HG03280 (cell line): Measurements from ENCODE around the gene MRTFA.
A peak's percentile ranks its signal among the peaks of the same experiment; 100 is the strongest.
"Not testable (repeated sequence)": the region's sequence is repeated elsewhere in the genome, so short reads cannot be mapped to it uniquely, and the experiment has no call there.

ENCODE experiments used
- ATAC-seq: cut with Tn5 transposase; IDR thresholded peaks from one replicate; pipeline ENCODE4 v1.9.1; 2021; ENCODE audit warnings: mild to moderate bottlenecking, moderate library complexity; ENCODE audit not compliant: unreplicated experiment

Gene MRTFA

GRCh38 chr22:40526960-40527359 is 109.6 kb downstream of the MRTFA start:
- no peak for ATAC-seq

- ATAC-seq: no peak
Observed at GRCh38 chr22:40525250-40525884, 111.2 kb downstream of the MRTFA start.

DNA sequence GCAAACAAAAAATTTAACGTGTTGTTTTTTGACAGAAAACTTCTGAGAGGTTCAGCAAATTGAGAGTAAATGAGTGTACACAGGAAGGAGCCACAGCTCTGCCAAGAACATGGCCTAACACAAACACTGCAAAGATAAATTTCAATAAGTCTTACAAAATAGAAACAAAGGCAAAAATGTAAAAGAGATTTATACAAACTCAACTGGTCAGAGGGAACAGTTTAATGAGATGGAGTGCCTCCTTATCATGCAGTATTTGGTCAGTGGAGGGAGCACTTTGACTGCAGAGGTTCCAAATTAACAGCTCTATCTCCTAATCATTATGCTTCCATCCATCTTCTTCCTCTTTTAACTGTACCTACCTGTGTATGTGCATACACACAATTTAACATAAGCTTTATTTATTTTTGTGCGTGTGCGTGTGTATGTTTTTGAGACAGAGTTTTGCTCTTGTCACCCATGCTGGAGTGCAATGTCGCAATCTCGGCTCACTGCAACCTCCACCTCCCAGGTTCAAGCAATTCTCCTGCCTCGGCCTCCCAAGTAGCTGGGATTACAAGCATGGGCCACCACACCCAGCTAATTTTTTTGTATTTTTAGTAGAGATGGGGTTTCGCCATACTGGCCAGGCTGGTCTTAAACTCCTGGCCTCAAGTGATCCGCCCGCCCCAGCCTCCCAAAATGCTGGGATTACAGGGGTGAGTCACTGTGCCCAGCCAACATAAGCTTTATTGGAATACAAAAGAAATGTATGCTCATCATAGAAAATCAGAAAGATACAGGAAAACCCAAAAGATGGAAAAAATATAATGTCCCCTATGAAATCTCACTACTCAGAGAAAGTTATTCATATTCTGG is 111.9 kb downstream of the MRTFA start:
- no peak for ATAC-seq

GRCh38 chr22:40522141-40522540 is 114.4 kb downstream of the MRTFA start:
- no peak for ATAC-seq

GRCh38 chr22:40521046-40521445 is 115.5 kb downstream of the MRTFA start:
- no peak for ATAC-seq

DNA sequence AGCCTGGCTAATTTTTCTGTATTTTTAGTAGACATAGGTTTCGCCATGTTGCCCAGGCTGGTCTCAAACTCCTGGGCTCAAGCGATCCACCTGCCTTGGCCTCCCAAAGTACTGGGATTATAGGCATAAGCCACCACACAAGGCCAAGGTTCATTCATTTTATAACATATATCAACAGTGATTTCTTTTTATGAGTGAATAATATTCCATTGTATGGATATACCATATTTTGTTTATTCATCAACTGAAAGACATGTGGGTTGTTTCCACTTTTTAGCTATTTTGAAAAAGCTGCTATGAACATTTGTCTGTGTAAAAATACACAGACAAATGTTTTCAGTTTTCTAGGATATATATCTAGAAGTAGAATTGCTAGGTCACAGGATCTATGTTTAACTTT is 116.0 kb downstream of the MRTFA start:
- no peak for ATAC-seq

GRCh38 chr22:40519948-40520331 is 116.6 kb downstream of the MRTFA start:
- no peak for ATAC-seq

- peak; percentile 66 for ATAC-seq
Observed at GRCh38 chr22:40519284-40519947, 117.1 kb downstream of the MRTFA start.

DNA sequence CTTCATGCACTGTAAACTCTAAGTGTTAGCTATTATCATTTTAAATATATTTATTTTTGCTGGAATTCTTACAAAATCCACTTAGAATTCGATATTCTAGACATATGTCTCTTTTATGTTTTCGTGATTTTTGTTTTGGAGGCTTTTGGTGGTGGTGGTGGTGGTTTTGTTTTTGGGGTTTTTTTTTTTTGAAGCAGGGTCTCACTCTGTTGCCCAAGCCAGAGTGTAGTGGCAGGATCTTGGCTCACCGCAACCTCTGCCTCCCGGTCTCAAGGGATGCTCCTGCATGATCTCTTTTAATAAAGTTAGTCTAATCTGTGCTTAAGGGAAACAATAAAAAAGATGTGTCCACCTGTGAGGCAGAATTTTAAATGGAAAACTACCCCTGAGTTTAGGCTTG is 117.7 kb downstream of the MRTFA start:
- no peak for ATAC-seq

GRCh38 chr22:40517631-40518030 is 118.9 kb downstream of the MRTFA start:
- ATAC-seq: no peak

DNA sequence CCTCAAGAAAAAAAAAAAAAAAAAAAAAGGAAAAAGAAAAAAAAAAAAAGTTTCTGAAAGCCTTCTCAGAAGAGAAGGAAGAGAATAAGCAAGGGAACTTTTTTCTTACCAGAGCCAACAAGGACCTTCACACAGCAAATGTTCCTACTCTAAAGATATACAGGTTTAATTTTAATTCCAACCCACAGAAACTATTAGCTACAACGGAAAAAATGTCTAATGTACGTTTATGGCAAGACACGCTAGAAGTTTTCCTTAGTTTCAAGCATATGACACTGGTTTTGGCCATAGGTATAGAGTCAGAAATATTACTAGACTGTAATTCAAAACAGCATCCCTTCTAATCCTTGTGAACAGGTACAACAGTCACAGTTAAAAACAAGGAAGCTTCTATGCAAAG is 120.1 kb downstream of the MRTFA start:
- no peak for ATAC-seq

DNA sequence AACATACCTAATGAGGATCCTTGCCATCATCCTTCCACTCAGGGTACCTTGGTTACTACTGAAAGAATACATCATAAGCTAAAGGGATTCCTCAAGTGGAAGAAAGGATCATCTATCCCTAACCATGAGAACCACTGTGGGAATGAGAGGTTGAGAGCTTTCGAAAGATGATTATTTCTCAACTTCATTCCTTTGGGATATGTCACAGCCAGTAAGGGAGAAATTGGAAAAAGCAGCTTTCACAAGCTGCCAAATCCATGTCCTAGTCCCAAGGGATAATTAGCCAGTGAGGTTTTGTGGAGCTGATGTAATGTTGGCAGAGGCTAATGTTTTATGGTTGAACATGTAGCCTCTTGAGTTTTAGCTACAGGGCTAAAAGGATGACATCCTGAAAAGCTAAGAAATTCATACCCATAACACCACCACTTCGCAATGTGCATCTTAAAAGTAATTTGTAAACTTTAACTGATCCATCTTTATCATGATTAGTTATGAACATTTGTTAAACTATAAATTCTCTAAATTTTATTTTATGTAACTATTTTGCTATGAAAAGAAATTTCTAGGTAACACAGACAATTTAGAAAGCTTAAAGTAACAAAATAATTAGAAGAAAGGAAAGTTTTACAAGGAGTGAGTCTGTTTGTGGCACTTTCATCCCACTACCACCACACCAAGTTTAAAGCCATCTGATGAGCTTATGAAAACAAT is 123.9 kb downstream of the MRTFA start:
- ATAC-seq: no peak

DNA sequence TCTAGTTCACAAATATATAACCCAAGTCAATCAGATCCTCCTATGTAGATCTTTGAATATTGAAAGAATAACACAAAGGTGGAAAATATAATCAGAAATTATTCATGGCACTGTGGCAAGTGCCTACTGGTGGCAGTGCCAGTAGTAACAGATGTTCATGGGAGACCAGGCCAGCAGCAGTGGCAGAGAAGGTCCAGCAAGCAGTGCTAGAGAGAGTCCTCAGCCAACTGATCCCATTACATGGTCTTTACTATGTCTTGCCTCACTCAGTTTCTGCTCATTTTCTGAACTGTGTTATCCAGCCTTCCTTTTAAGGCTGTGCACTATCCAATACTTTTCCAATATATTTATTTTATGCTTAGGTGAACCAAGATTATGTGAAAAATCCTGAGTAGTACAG is 124.9 kb downstream of the MRTFA start:
- no peak for ATAC-seq

GRCh38 chr22:40510631-40511364 is 125.7 kb downstream of the MRTFA start:
- ATAC-seq: no peak

DNA sequence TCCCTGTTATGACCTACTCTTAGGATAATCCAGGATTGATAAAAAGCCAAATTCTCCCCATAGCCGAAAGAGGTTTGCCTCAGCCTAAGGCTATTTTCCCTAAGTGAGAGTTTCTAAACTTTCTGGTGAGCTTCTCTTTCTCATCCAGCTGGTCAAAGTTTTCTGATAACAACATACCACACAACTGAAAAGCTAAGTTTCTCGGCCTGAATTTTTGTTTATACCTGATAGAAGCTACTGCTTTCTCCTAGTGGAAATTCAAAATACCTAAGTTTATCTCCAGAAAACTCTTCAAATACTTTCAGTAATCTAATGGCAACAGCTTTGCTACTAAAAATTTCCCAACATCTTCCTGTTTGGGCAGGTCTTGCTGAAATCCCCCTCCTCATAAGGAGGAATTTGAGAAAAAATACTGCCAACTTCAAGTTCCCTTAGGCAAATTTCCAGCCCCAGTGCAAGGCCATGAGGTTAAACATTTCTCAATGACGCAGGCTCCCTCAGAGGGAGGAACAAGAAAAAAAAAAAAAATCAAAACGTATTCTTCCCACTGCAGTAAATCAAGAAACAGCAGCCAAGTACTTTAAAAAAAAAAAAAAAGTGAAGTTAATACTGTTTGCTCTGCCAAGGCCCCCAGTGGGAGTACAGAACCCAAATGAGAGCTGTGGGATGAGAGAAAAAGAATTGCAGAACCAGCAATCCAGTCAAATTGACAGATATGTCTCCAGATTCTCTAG is 127.0 kb downstream of the MRTFA start:
- ATAC-seq: no peak

DNA sequence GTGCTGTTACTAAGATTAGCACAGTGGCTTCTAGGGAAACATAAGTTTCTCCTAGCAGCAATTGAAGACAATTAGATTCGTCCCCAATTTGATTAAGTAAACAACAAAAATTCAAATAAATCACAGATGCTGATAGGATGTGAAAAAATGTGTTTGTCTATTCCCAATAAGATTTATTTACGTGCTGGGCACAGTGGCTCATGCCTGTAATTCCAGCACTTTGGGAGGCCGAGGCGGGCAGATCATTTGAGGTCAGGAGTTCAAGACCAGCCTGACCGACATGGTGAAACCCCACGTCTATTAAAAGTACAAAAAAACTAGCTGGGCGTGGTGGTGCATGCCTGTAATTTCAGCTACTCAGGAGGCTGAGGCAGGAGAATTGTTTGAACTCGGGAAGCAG is 128.5 kb downstream of the MRTFA start:
- not testable (repeated sequence) for ATAC-seq

DNA sequence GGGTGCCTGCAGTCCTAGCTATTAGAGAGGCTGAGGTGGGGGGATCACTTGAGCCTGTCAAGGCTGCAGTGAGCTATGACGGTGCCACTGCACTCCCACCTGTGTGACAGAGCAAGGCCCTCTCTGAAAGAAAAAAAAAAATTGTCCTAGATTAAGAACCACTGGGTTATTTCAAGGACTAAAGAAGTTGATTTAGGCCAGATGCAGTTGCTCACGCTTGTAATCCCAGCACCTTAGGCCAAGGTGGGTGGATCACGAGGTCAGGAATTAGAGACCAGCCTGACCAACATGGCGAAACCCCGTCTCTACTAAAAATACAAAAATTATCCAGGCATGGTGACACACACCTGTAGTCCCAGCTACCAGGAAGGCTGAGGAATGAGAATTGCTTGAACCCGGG is 129.0 kb downstream of the MRTFA start:
- ATAC-seq: no peak

DNA sequence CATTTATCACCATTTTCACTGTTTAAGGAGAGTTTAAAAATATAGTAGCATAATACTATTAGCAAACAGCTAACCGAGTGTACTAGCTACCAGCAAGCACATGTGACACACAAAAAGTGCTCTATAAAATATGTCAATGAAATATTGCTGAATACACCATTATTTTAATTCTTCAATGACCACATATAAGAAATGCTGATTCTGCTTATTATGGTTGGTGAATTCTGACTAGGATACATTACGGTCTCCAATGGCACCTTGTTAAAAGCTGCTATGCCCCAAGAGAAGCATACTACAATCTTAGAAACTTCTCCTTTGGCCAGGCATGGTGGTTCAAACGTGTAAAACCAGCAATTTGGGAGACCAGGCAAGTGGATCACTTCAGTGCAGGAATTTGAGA is 129.8 kb downstream of the MRTFA start:
- no peak for ATAC-seq

DNA sequence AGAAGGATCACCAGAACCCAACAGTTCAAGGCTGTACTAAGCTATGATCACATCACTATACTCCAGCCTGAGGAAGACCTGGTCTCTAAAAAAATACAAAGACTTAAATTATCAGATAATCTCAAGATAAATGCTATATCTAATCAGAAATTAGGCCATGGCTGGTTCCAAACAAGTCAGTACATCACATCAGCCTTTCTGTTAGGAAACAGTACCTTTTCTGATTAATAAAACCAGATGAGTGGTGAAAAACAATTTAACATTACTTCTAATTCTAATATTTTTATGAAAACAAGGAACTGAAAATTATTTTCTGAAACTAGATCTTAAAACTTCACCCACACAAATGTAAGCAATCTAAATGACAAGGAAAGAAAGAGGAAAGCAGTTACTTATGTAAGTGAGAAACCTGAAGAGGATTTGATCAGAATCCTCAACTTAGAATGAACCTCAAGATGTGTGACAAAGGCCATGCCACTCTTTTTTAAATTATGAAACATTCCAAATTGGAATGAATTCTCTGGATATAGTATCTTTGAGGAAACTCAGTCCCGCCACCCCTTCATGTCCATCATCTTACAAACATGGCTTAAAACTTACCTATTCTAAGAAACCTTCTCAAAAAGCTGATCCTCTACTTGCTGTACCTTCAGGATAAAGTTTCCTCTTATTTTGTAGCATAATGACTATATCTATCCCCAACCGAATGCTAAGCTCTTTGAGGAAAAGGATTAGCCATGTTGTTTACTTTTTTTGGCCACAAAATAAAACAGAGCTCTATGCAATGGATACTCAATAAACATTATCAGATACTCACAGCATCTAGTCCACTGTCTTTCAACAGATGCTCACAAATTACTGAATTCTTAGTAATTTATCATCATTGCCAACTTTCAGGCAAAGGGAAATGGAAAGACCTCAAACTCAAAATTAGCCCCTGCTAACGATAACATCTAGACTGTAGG is 132.0 kb downstream of the MRTFA start:
- ATAC-seq: no peak
